ENCODE results near the gene ROR2. TPM values are rescaled to one million over a fixed set of nuclear protein-coding genes. Genes with fewer than 3 reads are reported as not detected.

The ROR2 gene
- total and polyA plus RNA-seq, 2 of the 8 experiments (the other 6 are each of a cell fraction or from before 2014, with no cell fraction given), result 2.7 to 4.3 TPM

DNA sequence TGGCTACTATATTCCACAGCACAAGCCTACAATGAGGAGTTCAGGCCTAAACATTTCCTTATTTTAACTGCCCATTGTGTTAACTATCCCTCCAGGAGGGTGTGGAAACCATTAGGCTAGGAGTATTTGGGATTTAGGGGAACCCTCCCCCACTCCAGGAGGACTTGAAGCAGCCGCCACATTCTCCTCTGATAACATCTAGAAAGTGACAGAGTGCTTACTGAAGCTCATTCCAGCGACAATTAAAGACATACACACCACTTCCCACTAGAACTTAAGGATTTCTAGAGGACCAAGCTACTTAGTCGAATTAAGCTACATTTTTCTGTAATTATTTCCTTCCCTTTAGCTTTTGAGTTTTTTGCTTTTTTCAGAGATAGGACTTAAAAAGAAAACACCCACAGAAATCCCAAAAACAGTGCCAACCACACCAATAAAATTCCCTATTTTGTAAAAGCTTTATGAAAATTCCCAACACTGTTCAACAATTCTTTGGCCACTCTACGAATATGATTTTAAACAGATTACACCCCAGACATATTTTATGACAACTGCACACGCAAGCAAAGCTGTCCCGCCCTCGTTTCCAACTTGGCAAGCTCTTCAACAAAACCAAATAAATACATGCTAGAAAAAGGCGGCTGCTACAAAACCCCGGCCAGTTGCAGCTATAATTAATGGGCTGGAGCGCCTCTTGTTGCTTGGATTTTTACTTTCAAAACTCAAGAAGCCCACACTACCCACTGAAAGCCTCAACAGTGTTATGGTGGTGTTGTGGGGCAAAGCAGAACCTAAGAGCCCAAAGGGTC is 4.5 kb downstream of the ROR2 start (continued):
- TF ChIP-seq NRF1 (IDR thresholded peaks at IDR 0.05; ENCODE audit: low read depth, low read length), result no peak
- TF ChIP-seq JUND (IDR thresholded peaks at IDR 0.05; ENCODE audit: low read length), result no peak
- TF ChIP-seq SRF (IDR thresholded peaks at IDR 0.05; ENCODE audit: low read depth, low read length), result no peak
- TF ChIP-seq PHF8 (conservative IDR thresholded peaks at IDR 0.05; ENCODE audit: low read depth, low read length), result no peak
- no peak for TF ChIP-seq KDM4A (IDR thresholded peaks at IDR 0.05; ENCODE audit: low read depth, low read length, severe bottlenecking)

Measured in H1 (cell line).